Endothelial cell of umbilical vein (primary cell): ENCODE results near the gene NFATC1.

Experiments used
- GATA2 ChIP-seq: IDR thresholded peaks from 2 replicates; pipeline ENCODE4 v1.7.0; 2011; ENCODE audit warnings: low read depth, mild to moderate bottlenecking, moderate library complexity, mixed read lengths, low read length; ENCODE audit not compliant: insufficient read length, insufficient read depth
- TF ChIP-seq, protein P1 (sequence below), 2 donors: IDR thresholded peaks; 1 replicate in 1 of 2; 2 replicates in 1 of 2; pipeline ENCODE4 v1.5.1; 2011; ENCODE audit warnings: low read length in 2 of 2, mild to moderate bottlenecking in 2 of 2, moderate library complexity in 2 of 2, control low read depth in 1 of 2, inconsistent platforms in 1 of 2, low read depth in 1 of 2; ENCODE audit not compliant: insufficient read depth in 1 of 2; ENCODE audit errors: extremely low read depth in 1 of 2

DNA sequence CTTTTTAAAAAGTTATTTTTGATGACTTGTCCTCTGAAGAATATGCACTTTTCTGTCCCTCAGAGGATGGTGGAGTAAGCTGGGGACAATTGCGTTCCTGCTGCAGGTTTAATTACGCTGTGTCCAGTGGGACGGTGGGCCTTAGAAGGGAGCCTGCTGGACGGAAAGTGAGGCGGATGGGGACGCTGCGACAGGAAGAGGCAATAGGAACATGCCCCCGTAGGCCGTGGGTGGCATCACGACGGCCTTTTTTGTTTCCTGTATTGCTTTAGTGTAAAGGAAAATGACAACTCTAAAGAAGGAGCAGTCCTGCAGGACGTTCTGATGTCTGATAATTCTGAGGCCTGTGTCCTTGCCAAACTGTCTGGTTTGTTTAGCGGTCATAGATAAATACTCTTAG is 121.6 kb downstream of the NFATC1 start:
- TF ChIP-seq GATA2: no peak
- TF ChIP-seq, protein P1, sequence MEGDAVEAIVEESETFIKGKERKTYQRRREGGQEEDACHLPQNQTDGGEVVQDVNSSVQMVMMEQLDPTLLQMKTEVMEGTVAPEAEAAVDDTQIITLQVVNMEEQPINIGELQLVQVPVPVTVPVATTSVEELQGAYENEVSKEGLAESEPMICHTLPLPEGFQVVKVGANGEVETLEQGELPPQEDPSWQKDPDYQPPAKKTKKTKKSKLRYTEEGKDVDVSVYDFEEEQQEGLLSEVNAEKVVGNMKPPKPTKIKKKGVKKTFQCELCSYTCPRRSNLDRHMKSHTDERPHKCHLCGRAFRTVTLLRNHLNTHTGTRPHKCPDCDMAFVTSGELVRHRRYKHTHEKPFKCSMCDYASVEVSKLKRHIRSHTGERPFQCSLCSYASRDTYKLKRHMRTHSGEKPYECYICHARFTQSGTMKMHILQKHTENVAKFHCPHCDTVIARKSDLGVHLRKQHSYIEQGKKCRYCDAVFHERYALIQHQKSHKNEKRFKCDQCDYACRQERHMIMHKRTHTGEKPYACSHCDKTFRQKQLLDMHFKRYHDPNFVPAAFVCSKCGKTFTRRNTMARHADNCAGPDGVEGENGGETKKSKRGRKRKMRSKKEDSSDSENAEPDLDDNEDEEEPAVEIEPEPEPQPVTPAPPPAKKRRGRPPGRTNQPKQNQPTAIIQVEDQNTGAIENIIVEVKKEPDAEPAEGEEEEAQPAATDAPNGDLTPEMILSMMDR (IDR thresholded peaks at IDR 0.05; ENCODE audit: extremely low read depth in 1 of 2, insufficient read depth in 1 of 2, low read depth in 1 of 2, low read length in 2 of 2): no peak
